GM04503 (cell line): Measurements from ENCODE around the gene ITGB2.
"Not testable (repeated sequence)": the region's sequence is repeated elsewhere in the genome, so short reads cannot be mapped to it uniquely, and the experiment has no call there.

Experiments
- DNase-seq: peaks from one replicate; pipeline ENCODE4 v3.0.0-alpha.2; 2012; ENCODE audit warnings: low read depth

The ITGB2 gene

DNA sequence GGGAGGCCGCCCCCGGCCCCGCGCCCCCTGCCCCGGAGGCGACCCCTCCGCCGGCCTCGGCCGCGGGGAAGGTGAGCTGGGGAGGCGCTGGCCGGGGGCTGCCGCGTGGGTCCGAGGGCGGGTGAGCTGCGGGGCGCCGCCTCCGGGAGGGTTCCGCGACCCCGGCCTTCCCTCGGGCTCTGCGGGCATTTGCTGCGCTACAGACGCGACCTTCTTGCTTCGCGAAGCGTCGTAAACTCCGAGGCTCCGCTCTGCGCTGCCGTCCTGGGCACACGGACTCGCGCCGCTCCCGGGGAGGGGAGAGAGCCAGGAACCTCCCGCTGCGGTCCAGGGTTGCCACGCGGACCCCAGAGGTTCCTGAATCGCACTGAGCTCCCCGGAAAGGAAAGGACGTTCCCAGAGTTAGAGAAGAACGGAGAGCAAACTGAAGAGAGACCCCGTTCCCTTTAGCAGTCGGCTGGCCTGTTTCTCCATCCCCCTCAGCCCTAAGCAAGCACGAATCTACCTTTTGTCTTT, 19.5 kb upstream of the ITGB2 start:
- DNase-seq = no peak

DNA sequence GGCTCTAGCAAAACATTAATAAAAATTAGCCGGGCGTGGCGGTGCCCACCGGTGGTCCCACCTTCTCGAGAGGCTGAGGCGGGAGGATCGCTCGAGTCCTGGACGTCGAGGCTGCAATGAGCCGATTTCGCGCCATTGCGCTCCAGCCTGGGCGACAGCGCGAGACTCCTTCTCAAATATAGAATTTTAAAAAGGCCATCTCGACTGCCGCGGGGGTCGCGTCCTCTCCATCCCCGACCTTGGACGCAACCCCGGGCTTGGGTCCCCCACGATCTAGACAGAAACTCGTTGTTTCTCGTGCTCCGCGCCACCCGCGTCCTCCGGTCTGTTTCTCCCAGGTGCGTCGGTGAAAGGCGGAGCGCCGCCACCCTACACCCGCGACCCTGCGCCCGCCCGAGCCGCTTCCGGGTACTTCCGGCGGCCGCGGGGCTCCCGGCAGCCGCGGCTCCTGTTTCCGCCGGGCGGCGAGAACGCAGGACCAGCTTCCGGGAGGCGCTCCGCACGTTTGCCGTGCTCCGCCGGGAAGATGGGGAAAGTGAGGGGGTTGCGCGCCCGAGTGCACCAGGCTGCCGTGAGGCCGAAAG, 18.9 kb upstream of the ITGB2 start, which contains the start of gene SLX9:
SLX9 (plus strand) TSS at position 498 of the 584 bp plus-strand sequence; CDS start at position 527, 29 bp downstream.
- no peak for DNase-seq

DNA sequence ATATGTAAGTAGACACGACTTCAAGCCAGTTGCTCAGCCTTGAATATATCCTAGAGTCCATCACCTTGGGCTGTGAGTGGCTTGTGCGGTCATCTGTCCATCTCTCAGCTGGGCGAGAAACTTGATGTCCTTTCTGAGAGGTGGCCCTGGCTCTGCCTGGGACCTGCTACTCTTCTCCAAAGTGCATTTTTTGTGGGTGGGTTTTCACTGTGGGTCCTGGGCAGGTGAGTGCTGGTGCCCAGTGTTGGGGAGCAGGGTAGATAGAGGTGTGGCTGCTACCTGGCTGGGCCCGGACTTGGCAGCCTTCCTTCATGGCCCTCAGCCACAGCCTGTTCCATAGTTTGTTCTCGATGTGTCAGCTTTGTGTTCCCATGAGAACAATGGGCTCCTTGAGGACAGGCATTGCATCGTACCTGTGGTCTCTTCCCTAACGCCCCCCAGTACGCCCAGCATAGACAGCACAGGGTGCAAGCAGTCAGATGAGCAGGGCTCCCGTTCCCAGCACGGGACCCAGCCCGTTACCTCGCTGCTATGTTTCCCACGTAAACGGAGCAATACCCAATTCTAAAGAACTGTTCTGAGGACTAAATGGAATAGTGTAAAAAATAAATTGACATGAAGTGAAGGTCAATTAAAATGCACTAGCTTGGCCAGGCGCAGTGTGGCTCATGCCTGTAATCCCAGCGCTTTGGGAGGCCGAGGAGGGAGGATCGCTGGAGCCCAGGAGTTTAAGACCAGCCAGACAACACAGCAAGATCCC, 18.3 kb upstream of the ITGB2 start:
- no peak for DNase-seq

DNA sequence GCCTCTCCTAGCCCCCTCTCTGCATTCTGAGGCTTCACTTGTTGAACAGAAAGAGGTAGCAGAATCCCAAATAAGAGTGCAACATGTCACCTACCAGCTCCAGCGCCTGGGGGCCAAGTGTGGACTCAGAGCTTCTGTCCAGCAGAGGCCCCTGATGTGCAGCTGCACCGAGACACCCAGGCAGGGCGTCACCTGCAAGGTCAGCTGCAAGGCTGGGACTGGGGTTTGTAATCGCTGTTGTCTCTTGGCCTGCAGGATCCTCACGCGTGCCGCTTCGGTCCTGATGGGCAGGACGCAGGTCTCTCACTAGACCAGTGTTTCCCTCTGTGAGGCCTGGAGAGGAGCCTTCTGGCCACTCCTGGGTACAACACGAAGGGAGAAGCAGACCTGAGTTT, 14.8 kb upstream of the ITGB2 start:
- no peak for DNase-seq

DNA sequence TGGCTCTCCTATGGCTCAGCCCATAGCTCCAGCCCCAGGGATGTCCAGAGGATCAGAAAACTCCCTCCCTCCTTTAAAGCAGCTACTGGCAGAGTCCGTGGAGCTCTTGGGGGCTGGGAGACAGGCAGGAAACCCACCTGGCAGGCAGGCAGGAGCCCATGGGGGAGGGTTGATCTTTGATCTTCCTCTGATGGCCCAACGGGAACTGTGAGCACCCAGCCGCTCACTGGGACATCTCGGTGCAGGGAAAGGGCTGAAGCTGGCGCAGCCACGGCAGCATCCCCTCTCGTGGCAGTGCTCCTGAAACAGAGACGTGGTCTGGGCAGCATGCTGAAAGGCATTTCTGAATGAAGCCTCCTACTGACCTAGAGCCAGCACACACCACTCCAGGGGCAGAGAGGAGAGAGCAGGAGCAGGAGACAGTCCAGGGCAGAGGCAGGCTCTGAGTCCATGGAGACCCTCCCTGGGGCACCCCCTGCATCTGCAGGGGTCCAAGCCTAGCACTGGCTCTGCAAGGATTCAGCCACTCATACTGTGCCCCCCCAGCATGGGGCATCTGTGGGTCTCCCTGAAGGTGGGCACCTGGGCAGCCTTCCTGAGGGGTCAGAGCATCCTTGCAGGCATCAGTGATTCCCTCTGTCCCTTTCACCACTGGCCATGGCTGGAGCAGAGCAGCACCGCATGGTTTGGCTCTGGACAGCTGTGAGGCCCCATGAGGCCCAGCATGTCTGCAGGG, 14.3 kb upstream of the ITGB2 start:
- no peak for DNase-seq

DNA sequence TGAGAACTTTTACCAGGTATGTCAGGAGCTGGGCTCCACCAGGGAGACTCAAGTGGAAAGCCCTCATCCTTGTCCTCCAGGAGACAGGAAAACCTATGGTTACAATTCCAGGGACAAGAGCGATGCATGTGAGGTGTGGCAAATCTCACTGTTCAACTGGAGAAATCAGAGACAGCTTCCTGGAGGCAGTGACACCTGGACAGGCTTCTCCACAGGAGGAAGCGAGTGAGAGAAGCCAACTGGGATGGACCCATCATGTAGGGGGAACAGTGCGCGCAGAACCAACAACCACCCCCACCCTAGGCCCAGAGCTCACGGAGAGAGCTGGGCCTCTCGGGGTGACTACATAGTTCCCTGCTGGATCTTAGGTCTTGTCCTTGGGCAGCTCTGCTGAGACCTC, 13.6 kb upstream of the ITGB2 start:
- no peak for DNase-seq

DNA sequence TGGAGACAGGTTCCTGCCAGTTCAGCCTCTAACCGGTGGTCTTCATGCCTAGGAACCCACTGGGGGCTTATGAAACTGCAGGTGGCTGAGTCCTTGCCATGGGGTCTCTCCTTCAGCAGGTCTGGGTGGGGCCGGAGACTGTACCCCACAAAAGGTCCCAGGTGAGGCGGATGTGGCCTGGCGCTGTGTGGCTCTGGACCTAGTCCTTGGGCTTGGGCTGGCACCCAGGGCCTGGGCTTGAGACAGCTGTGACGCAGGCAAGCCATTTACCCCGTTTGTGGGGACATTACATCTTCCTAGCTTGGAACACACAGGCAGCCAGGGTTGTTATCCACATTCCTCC, 13.2 kb upstream of the ITGB2 start:
- no peak for DNase-seq

DNA sequence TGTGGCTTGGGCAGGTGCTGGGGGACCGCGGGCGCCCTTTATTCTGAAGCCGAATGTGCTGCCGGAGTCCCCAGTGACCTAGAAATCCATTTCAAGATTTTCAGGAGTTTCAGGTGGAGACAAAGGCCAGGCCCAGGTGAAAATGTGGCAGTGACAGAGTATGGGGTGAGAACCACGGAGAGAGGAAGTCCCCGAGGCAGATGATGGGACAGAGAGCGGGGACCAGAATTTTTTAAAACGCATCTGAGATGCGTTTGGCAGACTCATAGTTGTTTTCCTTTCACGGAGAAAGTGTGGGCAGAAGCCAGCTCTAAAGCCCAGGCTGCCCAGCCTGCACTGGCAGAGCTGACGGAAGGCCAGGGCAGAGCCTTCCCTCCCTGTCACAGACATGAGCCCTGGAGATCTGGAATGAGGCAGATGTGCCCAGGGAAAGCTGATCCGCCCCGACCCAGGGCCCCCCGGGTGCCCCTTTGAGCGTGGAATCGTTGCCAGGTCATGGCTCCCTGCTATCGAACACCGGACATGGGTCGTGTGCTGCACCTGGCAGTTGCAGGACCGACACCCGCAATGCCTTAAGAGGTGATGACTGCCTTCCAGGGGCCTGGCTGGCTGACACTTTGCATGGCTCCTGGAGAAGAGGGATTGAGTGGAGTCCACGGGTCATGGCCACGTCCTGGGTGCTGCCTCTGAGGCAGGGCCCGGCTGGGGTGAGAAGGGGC, 12.7 kb upstream of the ITGB2 start:
- DNase-seq = no peak

DNA sequence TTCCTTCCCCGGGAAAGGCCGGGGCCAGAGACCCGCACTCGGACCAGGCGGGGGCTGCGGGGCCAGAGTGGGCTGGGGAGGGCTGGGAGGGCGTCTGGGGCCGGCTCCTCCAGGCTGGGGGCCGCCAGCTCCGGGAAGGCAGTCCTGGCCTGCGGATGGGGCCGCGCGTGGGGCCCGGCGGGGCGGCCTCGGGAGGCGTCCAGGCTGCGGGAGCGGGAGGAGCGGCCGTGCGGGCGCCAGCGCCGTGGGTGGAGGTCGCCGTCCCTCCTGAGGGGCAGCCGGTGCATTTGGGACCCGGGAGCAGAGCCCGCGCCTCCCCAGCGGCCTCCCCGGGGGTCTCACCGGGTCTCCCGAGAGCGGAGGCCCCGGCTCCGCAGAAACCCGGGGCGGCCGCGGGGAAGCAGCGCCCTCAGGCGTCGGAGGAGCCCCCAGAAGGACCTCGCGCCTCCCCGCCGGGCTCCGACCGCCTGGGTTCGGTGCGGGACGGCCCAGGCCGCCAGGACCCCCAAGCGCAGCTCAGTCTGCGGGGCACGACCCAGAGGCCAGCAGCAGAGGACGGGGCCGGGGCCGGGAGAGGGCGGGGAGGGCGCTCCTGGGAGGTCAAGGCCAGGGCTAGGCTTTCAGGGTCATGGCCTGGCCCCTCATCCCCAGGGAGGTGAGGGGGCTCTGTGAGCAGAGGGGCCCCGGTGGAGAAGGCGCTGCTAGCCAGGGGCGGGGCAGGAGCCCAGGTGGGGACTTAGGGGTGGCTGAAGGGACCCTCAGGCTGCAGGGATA, 11.9 kb upstream of the ITGB2 start:
- DNase-seq = no peak

DNA sequence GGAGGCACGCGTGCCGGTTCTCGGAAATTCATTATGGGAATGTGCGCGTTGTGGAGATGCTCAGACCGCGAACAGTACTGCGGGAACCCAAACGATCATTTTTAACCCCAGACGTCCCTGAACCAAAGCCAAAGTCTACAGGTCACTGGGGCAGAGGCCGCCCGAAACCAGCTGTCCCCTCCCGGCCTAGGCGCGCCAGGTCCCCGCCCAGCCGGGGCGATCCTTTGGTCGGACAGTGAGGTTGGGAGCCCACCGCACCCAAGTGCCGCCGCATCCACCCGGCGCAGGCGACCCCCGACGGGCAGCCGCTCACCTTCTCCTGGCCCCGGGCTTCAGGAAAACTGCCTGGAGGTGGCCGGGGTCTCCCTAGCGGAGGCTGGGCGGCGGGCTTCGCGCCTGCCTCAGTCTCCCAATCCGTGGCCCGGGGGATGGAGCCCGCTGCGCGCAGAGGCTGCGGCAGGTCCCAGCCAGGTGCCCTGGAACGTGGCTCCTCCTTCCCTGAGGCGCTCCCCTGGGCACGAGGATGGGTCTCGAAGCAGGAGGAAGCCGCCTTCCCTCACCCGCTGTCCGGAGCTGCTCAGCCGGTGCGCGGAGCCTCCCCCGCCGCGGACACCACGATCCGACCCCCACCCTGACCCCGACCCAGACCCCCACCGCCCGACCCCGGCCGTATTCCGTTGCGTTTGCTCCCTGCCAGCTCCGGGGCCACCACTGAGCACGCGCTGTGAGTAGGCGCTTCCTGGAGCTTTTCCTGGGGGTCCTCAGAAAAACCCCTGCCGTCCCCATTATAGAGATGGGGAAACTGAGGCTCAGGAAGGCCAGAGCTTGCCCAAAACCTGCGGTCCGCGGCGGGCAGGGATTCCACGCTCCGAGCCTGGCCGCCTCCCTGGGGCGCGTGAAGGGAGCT, 11.1 kb upstream of the ITGB2 start:
- DNase-seq = no peak

DNA sequence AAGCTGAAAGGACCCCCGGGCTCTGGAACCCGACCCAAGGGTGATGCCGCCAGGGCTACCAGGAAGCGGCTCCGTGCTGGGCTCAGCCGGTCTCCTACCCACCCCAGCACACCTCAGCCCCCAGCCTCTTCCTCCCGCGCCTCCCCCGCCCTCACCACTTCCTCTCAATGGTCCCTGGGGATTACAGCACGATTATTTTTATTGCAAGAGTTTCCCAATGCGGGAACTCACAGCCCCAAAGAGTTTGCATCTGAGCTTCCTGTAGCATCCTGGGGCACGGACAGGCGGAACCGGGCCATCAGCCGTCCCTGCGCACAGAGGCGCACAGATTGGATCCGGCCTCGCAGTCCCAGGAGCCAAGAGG, 10.4 kb upstream of the ITGB2 start:
- no peak for DNase-seq

DNA sequence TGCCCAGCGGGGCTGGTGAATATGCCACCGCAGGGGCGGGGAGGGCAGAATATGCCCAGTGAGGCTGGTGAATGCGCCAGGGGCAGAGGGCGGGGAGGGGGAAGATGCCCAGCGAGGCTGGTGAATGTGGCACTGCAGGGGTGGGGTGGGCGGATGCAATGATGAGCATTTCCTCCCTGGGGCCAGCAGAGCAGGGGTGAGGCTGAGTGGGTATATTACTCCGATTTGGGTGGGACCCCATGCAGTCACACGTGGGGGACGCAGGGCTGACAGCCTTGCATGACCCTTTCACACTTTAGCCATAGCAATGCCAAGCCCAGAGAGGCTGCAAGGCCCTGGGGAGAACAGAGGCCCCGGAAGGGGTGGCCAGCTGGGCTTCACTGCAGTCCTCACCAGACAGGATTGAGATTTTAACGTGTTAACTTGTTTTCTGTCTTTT, 9.9 kb upstream of the ITGB2 start:
- no peak for DNase-seq

DNA sequence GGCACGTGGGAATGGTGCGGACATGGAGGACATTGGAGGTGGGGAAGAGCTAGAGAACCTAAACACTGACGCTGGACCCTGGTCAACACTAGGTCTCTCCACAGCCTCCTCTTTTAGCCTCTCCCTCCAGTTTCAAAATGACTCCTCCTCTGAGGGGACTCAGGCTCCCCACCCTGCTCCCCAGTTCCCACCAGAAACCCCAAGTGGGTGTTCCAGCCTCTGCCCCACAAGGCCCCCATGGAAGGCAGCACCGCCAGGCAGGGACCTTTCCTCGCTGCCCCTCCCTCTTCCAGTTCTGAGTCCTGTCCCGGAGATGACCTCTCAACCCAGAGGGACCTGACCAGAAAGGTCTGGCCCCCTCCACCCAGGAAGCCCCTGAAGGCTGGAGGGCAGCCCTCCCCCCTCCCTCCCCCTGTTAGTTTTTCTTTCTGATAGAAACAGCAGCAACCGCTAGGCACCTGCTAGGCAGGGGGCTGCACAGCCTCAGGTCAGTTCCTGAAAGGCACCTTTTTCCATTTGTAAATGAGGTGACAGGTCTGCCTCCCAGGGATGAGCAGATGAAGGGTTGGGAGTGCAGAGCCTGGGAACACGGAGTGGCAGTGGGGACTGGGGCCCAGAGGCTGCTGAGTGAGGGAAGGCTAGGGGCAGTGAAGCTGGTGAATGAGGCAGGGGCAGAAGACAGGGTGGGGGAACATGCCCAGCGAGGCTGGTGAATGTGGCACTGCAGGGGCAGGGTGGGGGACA, 9.3 kb upstream of the ITGB2 start:
- no peak for DNase-seq

DNA sequence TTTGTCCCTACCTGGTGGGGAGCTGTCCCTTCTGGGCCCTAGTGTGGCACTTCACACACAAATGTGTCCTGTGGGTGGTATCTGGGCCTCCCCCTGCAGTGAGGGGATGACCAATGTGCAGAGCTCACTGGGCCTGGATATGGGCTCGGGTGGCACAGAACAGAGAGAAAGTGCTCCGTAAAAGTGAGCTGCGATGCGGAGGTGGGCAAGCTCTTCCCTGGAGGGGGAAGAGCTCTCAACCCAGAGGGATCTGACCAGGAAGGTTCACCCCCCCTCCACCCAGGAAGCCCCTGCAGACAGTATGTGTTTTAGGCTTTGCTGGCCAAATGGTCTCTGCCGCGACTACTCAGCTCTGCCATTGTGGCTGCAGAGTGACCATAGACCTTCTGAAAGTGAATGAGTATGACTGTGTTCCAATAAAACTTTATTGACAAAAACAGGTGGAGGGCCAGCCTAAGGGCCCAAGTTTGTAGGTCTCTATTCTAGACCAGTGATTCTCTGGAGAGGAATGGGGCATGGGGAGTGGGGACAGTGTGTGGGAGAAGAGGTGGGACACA, 8.6 kb upstream of the ITGB2 start:
- DNase-seq = no peak

DNA sequence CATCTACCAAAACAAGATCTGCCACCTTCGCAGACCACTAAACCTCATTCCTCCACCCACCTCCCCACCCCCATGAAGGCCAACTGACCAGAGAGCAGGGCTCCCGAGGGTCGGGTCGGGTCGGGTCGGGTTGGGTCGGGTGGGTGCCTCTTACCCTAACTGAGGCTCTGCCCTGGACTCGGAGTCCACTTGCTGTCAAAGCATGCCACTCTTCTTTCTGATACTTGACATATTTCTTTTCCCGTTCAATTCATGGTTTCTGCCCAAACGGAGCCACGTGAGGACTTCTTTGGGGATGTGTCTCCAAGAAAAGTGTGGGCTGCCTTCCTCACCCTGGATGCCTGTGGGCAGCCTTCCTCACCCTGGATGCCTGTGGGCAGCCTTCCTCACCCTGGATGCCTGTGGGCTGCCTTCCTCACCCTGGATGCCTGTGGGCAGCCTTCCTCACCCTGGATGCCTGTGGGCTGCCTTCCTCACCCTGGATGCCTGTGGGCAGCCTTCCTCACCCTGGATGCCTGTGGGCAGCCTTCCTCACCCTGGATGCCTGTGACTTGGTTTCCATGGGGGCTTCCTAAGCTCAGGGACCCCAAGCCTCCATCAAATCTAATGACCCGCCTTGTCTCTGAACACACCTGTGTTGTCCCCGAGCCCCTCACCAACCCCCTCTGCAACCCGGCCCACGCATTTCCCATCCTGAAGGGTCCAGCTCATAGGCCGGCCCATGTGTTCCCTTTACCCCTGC, 8.0 kb upstream of the ITGB2 start:
- DNase-seq = not testable (repeated sequence)

DNA sequence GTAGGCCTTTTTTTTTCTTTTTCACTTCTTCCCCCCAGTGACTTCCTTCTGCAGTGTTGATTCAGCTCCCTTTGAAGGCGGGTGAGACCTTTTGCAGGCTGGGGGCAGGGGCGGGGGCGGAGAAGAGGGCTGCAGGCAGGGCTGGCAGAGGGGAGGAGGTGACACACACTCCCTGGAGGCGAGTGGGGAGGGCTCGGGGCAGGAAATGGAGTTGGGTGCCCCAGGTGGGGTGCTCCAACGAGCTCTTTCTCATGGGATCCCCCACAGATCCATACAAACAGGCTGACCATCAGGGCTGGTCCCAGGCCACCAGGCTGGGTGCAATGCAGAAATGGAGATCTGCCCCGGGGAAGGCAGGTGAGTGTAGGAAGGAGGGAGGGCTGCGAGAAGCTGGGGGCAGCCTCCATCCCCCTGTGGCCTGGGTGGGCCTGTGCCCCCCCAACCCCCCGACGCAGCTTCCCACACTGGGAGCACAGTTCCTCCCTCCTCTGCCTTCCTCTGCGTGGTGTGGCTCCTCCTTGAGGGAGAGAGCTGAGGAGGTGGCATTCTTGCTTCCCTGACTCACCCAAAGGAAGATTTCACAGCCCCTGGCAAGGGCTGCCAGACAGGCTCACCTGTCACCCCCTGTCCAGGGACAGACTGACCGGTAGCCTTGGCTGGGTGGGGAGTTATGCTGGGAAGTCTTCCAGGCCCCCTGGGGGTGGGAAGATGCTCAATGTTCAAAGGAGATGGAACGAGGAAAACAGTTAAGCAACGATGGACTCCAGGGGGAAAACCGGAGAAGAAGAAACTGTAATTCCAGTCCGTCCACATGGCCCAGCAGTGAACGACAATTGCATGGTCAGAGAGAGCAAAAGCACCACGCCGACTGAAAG, 7.1 kb upstream of the ITGB2 start:
- DNase-seq = no peak

DNA sequence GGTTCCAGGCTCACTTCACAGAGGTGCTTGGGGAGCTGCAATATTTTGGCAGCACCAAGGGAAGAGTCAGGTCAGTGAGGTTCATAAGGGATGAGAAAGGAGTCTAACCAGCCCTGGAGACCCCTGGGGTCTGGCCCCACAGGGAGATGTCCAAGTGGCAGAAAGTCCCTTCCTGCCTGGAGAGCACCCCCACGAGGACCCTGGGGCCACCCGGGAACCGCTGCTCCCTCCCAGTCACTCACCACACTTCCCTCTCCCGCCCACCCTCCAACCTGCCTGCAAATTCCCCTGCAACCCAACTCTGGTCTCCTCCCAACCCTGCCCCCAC, 6.5 kb upstream of the ITGB2 start:
- DNase-seq = no peak
